CD4-positive, alpha-beta T cell (primary cell): ENCODE measurements around the gene SLC15A5. TPM values are rescaled to one million over a fixed set of nuclear protein-coding genes. Genes with fewer than 3 reads are reported as not detected.
A peak's percentile ranks its signal among the peaks of the same experiment; 100 is the strongest.

Experiments
- ATAC-seq: fragments of 200-7000 bp; cut with Tn5 transposase; one replicate; pipeline ENCODE4 v1.10.0; 2022; ENCODE audit warnings: mild to moderate bottlenecking; ENCODE audit not compliant: poor library complexity
- CTCF ChIA-PET: fragments of 350-600 bp; sonication (Branson Sonifier 250); formaldehyde crosslinking; loops from one replicate; lab custom pipeline; 2021; ENCODE audit warnings: antibody characterized with exemption, inconsistent platforms; lab: Charles Lee
- POLR2A ChIA-PET: fragments of 350-600 bp; sonication (Branson Sonifier 250); formaldehyde crosslinking; loops from one replicate; lab custom pipeline; 2021; ENCODE audit warnings: antibody characterized with exemption, inconsistent platforms; lab: Charles Lee
- DNase-seq, 14 experiments: peaks; one replicate each; pipeline ENCODE4 v3.0.0-alpha.2; 2013 to 2020; ENCODE audit warnings: mixed read lengths in 2 of 14
- H3K27ac ChIP-seq, 2 donors: one replicate each; pipeline versions ENCODE4 v1.5.1 to v1.7.0; 2013; ENCODE audit warnings: low read length in 2 of 2, low read depth in 1 of 2, mild to moderate bottlenecking in 1 of 2
- H3K27me3 ChIP-seq, 2 experiments: 1 replicate in 1 of 2; 2 replicates in 1 of 2; pipeline versions ENCODE4 v1.6.1 to v1.7.0; 2013; ENCODE audit warnings: low read length in 2 of 2, control low read depth in 1 of 2, mild to moderate bottlenecking in 1 of 2, moderate library complexity in 1 of 2; ENCODE audit not compliant: insufficient read depth in 2 of 2, control insufficient read depth in 1 of 2
- H3K36me3 ChIP-seq: one replicate; pipeline ENCODE4 v1.6.1; 2013; ENCODE audit warnings: low read length, control low read depth; ENCODE audit not compliant: insufficient read depth
- H3K4me1 ChIP-seq: one replicate; pipeline ENCODE4 v1.6.1; 2013; ENCODE audit warnings: low read length, control low read depth; ENCODE audit not compliant: insufficient read depth
- H3K4me3 ChIP-seq: one replicate; pipeline ENCODE4 v1.5.1; 2013; ENCODE audit warnings: mild to moderate bottlenecking, low read length, moderate library complexity
- H3K9me3 ChIP-seq, 2 experiments: 1 replicate in 1 of 2; 2 replicates in 1 of 2; pipeline versions ENCODE4 v1.6.1 to v1.7.0; 2013; ENCODE audit warnings: low read length in 2 of 2, mild to moderate bottlenecking in 2 of 2, control low read depth in 1 of 2, moderate library complexity in 1 of 2; ENCODE audit not compliant: control insufficient read depth in 1 of 2, insufficient read depth in 1 of 2
- H3K27ac Mint-ChIP-seq: one replicate; pipeline ENCODE4 v1.8.0; 2020; ENCODE audit warnings: mixed read lengths
- H3K27me3 Mint-ChIP-seq: one replicate; pipeline ENCODE4 v1.8.0; 2021; ENCODE audit warnings: mixed read lengths
- H3K36me3 Mint-ChIP-seq: one replicate; pipeline ENCODE4 v1.8.0; 2021; ENCODE audit warnings: low read depth, mixed read lengths
- H3K4me1 Mint-ChIP-seq: one replicate; pipeline ENCODE4 v1.8.0; 2021; ENCODE audit warnings: low read depth, mixed read lengths
- H3K4me3 Mint-ChIP-seq: one replicate; pipeline ENCODE4 v1.8.0; 2020; ENCODE audit warnings: mild to moderate bottlenecking, mixed read lengths
- H3K9me3 Mint-ChIP-seq: one replicate; pipeline ENCODE4 v1.8.0; 2020; ENCODE audit warnings: mixed read lengths
- CTCF ChIP-seq: fragments of 200-600 bp; IDR thresholded peaks from one replicate; pipeline ENCODE4 v1.8.0; 2022; ENCODE audit warnings: antibody characterized with exemption, mild to moderate bottlenecking
- intact Hi-C, 2 experiments: fragments of 100-400 bp; cut with DNase I in 1 of 2; cut with micrococcal nuclease in 1 of 2; formaldehyde crosslinking; loops; one replicate each; pipeline versions ENCODE4 v1.15.1 to v1.9.0; 2023 to 2025; cut with DNase I, micrococcal nuclease
- total RNA-seq, 174 experiments: library from RNA in 2 of 174; stranded (reverse) in 2 of 174; gene quantifications; one replicate each; pipeline ENCODE4 v1.2.3 and lab custom pipeline; 2021 to 2026

The SLC15A5 gene
- total RNA-seq, 2 experiments from 2014 or later = not detected

- Mint-ChIP-seq H3K27me3 (no peaks in the 10 kb centered on the region), H3K27ac (no peak overlapping the region), H3K4me3 (no peak overlapping the region), H3K36me3 (no peaks in the 10 kb centered on the region), H3K4me1 (no peaks in the 10 kb centered on the region), H3K9me3 (no peaks in the 10 kb centered on the region)
- Histone ChIP-seq H3K9me3 (no peaks in the 10 kb centered on the region), H3K36me3 (no peaks in the 10 kb centered on the region), H3K27ac (no peak overlapping the region), H3K4me1 (no peaks in the 10 kb centered on the region), H3K27me3 (no peaks in the 10 kb centered on the region), H3K4me3 (no peak overlapping the region)
- CTCF ChIA-PET = no interaction called here
- TF ChIP-seq CTCF = no peak
- intact Hi-C loops = no loop called here
- POLR2A ChIA-PET = no interaction called here
- DNase-seq = no peak
- no peak for ATAC-seq
Measured at GRCh38 chr12:16211731-16212130, 65.8 kb downstream of the SLC15A5 start.

- no peaks in the 10 kb centered on the region for H3K36me3 ChIP-seq
- no peaks in the 10 kb centered on the region for H3K4me1 ChIP-seq
- ATAC-seq (no peak), DNase-seq (peak in 2 of 14 experiments; percentile 17 to 19)
- CTCF ChIA-PET = no interaction called here
- H3K36me3 Mint-ChIP-seq = no peaks in the 10 kb centered on the region
- H3K27ac Mint-ChIP-seq = no peak overlapping the region
- H3K4me3 Mint-ChIP-seq = no peak overlapping the region
- no peaks in the 10 kb centered on the region for H3K27me3 Mint-ChIP-seq
- peaks cover 9% of the 10 kb centered on the region for H3K9me3 Mint-ChIP-seq
- no peak overlapping the region for H3K4me3 ChIP-seq
- H3K27me3 ChIP-seq = no peaks in the 10 kb centered on the region
- POLR2A ChIA-PET = no interaction called here
- no peak overlapping the region for H3K27ac ChIP-seq
- no peak for TF ChIP-seq CTCF
- H3K4me1 Mint-ChIP-seq = no peaks in the 10 kb centered on the region
- H3K9me3 ChIP-seq = no peaks in the 10 kb centered on the region
- intact Hi-C loops = no loop called here
Measured at GRCh38 chr12:16198884-16199283, 78.6 kb downstream of the SLC15A5 start.

- Histone ChIP-seq H3K27ac (no peak overlapping the region), H3K27me3 (no peaks in the 10 kb centered on the region), H3K4me1 (no peaks in the 10 kb centered on the region), H3K9me3 (no peaks in the 10 kb centered on the region), H3K4me3 (no peak overlapping the region), H3K36me3 (no peaks in the 10 kb centered on the region)
- Mint-ChIP-seq H3K4me1 (no peaks in the 10 kb centered on the region), H3K4me3 (no peak overlapping the region), H3K9me3 (peaks cover 9% of the 10 kb centered on the region), H3K27me3 (no peaks in the 10 kb centered on the region), H3K36me3 (no peaks in the 10 kb centered on the region), H3K27ac (no peak overlapping the region)
- ATAC-seq (no peak), DNase-seq (no peak)
- ChIA-PET CTCF (no interaction called here), POLR2A (no interaction called here)
- intact Hi-C loops = no loop called here
- TF ChIP-seq CTCF = no peak
Measured at GRCh38 chr12:16197600-16197999, 79.9 kb downstream of the SLC15A5 start.
